Chondrocyte (in vitro differentiated cells): ENCODE measurements around the gene HMGXB3. TPM values are rescaled to one million over a fixed set of nuclear protein-coding genes. Genes with fewer than 3 reads are reported as not detected.
A peak's percentile ranks its signal among the peaks of the same experiment; 100 is the strongest.
"Not testable (repeated sequence)": the region's sequence is repeated elsewhere in the genome, so short reads cannot be mapped to it uniquely, and the experiment has no call there.

ENCODE experiments used
- DNase-seq: peaks from one replicate; pipeline ENCODE4 v3.0.0; 2021; ENCODE audit warnings: mixed read lengths, low spot score
- H3K27ac Mint-ChIP-seq: one replicate; pipeline ENCODE4 v1.8.0; 2021; ENCODE audit warnings: mild to moderate bottlenecking, moderate library complexity, mixed read lengths; ENCODE audit not compliant: unreplicated experiment
- H3K27me3 Mint-ChIP-seq: 2 replicates; pipeline ENCODE4 v1.8.0; 2021; ENCODE audit warnings: low read depth, mixed read lengths
- H3K36me3 Mint-ChIP-seq: 2 replicates; pipeline ENCODE4 v1.8.0; 2021; ENCODE audit warnings: low read depth, mixed read lengths
- H3K4me1 Mint-ChIP-seq: 2 replicates; pipeline ENCODE4 v1.8.0; 2021; ENCODE audit warnings: low read depth, mild to moderate bottlenecking, mixed read lengths
- H3K4me3 Mint-ChIP-seq: one replicate; pipeline ENCODE4 v1.8.0; 2021; ENCODE audit warnings: mild to moderate bottlenecking, moderate library complexity, mixed read lengths; ENCODE audit not compliant: unreplicated experiment
- H3K9me3 Mint-ChIP-seq: 2 replicates; pipeline ENCODE4 v1.8.0; 2021; ENCODE audit warnings: low read depth, mixed read lengths
- CTCF ChIP-seq: fragments of 200-600 bp; sonication (generic); IDR thresholded peaks from 2 replicates; pipeline ENCODE4 v1.5.0; 2021; ENCODE audit warnings: antibody characterized with exemption, mild to moderate bottlenecking, moderate library complexity
- total RNA-seq: library from RNA; stranded (reverse); gene quantifications from 3 replicates; pipeline ENCODE4 v1.2.1, GENCODE V29; 2021

The HMGXB3 gene
- total RNA-seq, 1 donor from 2014 or later, result 44.2 TPM

- no peak for DNase-seq
- Mint-ChIP-seq H3K27ac (peak overlapping the region; percentile 43), H3K27me3 (no peaks in the 10 kb centered on the region), H3K36me3 (peaks cover 39% of the 10 kb centered on the region), H3K4me1 (peaks cover 39% of the 10 kb centered on the region), H3K4me3 (no peak overlapping the region), H3K9me3 (no peaks in the 10 kb centered on the region)
- no peak for TF ChIP-seq CTCF
Measured at GRCh38 chr5:150023136-150023535, 22.6 kb downstream of the HMGXB3 start.

GRCh38 chr5:150024346-150024984 is 23.9 kb downstream of the HMGXB3 start:
- H3K4me3 Mint-ChIP-seq, result no peak overlapping the region
- H3K9me3 Mint-ChIP-seq, result no peaks in the 10 kb centered on the region
- peak overlapping the region; percentile 70 for H3K27ac Mint-ChIP-seq
- no peak for DNase-seq
- no peaks in the 10 kb centered on the region for H3K27me3 Mint-ChIP-seq
- peaks cover 29% of the 10 kb centered on the region for H3K36me3 Mint-ChIP-seq
- peak; percentile 62 for TF ChIP-seq CTCF
- peaks cover 39% of the 10 kb centered on the region for H3K4me1 Mint-ChIP-seq

- DNase-seq, result no peak
- Mint-ChIP-seq H3K27ac (no peak overlapping the region), H3K27me3 (no peaks in the 10 kb centered on the region), H3K36me3 (peaks cover 27% of the 10 kb centered on the region), H3K4me1 (peaks cover 26% of the 10 kb centered on the region), H3K4me3 (no peak overlapping the region), H3K9me3 (no peaks in the 10 kb centered on the region)
- TF ChIP-seq CTCF, result no peak
Measured at GRCh38 chr5:150026682-150027172, 26.2 kb downstream of the HMGXB3 start.

GRCh38 chr5:150028047-150028446 is 27.5 kb downstream of the HMGXB3 start:
- not testable (repeated sequence) for DNase-seq, H3K27ac Mint-ChIP-seq, H3K9me3 Mint-ChIP-seq, H3K27me3 Mint-ChIP-seq, H3K4me3 Mint-ChIP-seq
- Mint-ChIP-seq H3K4me1 (peaks cover 14% of the 10 kb centered on the region), H3K36me3 (peaks cover 29% of the 10 kb centered on the region)

GRCh38 chr5:150033334-150033733 is 32.8 kb downstream of the HMGXB3 start:
- Mint-ChIP-seq H3K4me3 (no peak overlapping the region), H3K9me3 (no peaks in the 10 kb centered on the region), H3K27me3 (no peaks in the 10 kb centered on the region), H3K36me3 (peaks cover 37% of the 10 kb centered on the region), H3K4me1 (peaks cover 41% of the 10 kb centered on the region), H3K27ac (peak overlapping the region; percentile 46)
- DNase-seq, result no peak
- no peak for TF ChIP-seq CTCF

GRCh38 chr5:150034662-150035061 is 34.1 kb downstream of the HMGXB3 start:
- Mint-ChIP-seq H3K9me3 (no peaks in the 10 kb centered on the region), H3K4me3 (no peak overlapping the region), H3K36me3 (peaks cover 41% of the 10 kb centered on the region), H3K4me1 (peaks cover 50% of the 10 kb centered on the region), H3K27ac (peak overlapping the region; percentile 57), H3K27me3 (no peaks in the 10 kb centered on the region)
- DNase-seq, result no peak
- TF ChIP-seq CTCF, result no peak
